ENCODE data around the gene OR52E8.

GRCh38 chr11:5809905-5810795 lies 47.3 kb downstream of the OR52E8 start:
- TF ChIP-seq CTCF (IDR thresholded peaks at IDR 0.05), result no peak
- no peak for TF ChIP-seq POLR2A (IDR thresholded peaks at IDR 0.05)
